Transverse colon (tissue), 4 donors: Measurements from ENCODE around the gene PRIM1.

ENCODE experiments used
- CTCF ChIP-seq, 5 experiments: fragments of 200-600 bp in 3 of 5; fragments of 450-650 bp in 2 of 5; sonication (generic) in 3 of 5; IDR thresholded peaks; 1 replicate in 2 of 5; 2 replicates in 3 of 5; pipeline ENCODE4 v1.5.1; 2016 to 2017; ENCODE audit warnings: antibody characterized with exemption in 5 of 5, inconsistent platforms in 3 of 5, mild to moderate bottlenecking in 2 of 5, moderate library complexity in 1 of 5
- POLR2A ChIP-seq: fragments of 450-650 bp; IDR thresholded peaks from one replicate; pipeline ENCODE4 v1.6.1; 2016; ENCODE audit warnings: antibody characterized with exemption, mild to moderate bottlenecking, moderate library complexity
- POLR2AphosphoS5 ChIP-seq, 3 donors: sonication (generic); formaldehyde crosslinking; IDR thresholded peaks; one replicate each; pipeline ENCODE4 v1.6.1; 2016; ENCODE audit warnings: antibody characterized with exemption in 3 of 3

DNA sequence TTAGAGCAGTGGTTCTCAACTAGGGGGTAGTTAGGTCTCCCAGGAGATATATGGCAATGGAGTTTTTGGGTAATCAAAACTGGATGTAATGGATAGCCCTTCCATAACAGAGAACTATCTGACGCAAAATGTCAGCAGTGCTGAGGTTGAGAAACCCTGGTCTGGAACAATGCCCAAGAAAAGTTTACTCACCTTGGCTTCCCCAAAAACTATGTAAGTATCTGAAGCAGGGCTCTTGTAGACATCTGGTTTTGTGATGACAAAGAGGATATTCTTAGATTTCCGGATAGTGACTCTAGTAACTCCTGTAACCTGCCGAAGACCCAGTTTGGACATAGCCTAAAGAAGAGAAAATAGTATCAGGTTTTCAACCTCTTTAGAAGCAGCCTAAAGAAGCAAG, 38.8 kb downstream of the PRIM1 start:
- TF ChIP-seq CTCF (IDR thresholded peaks at IDR 0.05) (no peak), POLR2AphosphoS5 (IDR thresholded peaks at IDR 0.05) (no peak), POLR2A (no peak)
